Sigmoid colon (tissue), 3 donors: ENCODE results near the gene GAGE13.

Source experiments
- CTCF ChIP-seq, 4 experiments: fragments of 450-650 bp in 3 of 4; fragments of 200-600 bp in 1 of 4; IDR thresholded peaks; one replicate each; pipeline ENCODE4 v1.5.1; 2016 to 2019; ENCODE audit warnings: antibody characterized with exemption in 4 of 4, mild to moderate bottlenecking in 3 of 4, moderate library complexity in 2 of 4
- POLR2A ChIP-seq, 2 donors: fragments of 450-650 bp; IDR thresholded peaks; one replicate each; pipeline ENCODE4 v1.6.1; 2016; ENCODE audit warnings: antibody characterized with exemption in 2 of 2, mild to moderate bottlenecking in 2 of 2, moderate library complexity in 2 of 2

- TF ChIP-seq CTCF (IDR thresholded peaks at IDR 0.05) (no peak), POLR2A (IDR thresholded peaks at IDR 0.05) (no peak)
Measured at GRCh38 chrX:49284212-49284611, 47.2 kb upstream of the GAGE13 start.
